ENCODE results near the gene NF1.

NF1 gene

GRCh38 chr17:31389657-31390381 is 295.0 kb downstream of the NF1 start:
- DNase-seq = no peak

DNA sequence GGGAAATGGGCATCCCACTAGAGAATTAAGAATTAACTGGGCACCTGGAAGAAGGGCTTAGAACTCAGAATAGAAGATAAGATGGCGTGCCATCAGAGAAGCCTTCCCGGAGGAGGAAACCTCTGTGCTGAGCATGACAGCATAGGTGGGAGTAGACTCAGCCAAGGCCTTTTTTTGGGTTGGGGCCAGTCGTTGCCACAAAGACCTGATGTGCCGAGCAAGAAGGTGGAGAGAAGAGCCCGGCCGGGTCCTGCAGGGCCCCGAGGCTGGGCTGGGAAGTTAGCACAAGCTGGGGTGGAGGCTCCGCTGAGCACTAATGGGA is 295.6 kb downstream of the NF1 start:
- DNase-seq = no peak

- DNase-seq = no peak
These were observed 296.1 kb downstream of the NF1 start for GRCh38 chr17:31390748-31391495.

- no peak for DNase-seq
These were observed 296.7 kb downstream of the NF1 start, which contains the start of gene RAB11FIP4 for GRCh38 chr17:31391496-31391949. TSS of gene RAB11FIP4 (plus strand) at chr17:31391675. CDS start at chr17:31391853, 178 bp downstream.

GRCh38 chr17:31392002-31392855 is 297.5 kb downstream of the NF1 start:
- no peak for DNase-seq

DNA sequence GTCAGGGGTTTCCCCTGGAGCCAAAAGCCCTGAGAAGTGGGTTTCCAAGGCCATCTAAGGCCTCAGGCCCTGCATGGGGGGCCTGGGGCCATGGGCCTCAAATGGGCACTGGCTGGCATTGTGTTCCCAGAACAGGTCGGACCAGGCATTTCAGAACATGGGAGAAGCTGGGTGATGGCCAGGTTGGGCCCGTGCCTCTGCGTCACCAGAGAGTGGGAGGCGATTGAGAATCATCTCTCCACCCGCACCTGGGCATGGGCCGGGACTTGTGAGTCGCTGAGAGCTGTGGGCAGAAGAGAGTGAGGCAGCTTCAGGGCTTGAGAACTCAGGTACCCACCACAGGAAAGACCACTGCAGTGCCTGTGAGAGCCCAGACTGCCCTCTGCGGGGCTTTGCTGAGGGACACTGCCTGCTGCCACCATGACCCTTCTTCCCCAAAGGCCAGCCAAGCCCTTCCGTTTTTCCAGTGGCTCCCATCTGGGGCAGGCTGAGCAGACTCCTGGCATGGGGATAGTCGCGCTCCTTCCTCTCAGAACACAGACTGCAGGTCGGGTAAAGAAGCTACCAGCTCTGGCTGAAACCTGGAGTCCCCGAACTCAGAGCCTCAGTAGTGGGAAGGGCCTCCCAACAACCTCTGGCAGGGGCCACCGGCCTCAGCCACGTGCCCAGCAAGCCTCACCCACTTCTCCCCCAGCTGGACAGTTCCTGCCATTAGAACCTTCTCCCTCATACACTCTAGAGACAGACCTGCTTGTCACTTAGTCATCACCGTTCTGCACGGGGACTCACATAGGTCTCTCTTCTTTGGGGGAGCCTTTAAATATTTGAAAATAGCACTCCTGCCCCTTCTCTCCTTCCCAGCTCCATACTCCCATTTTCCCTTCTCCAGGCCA is 298.3 kb downstream of the NF1 start:
- DNase-seq = no peak

GRCh38 chr17:31393749-31394146 is 299.0 kb downstream of the NF1 start:
- no peak for DNase-seq

DNA sequence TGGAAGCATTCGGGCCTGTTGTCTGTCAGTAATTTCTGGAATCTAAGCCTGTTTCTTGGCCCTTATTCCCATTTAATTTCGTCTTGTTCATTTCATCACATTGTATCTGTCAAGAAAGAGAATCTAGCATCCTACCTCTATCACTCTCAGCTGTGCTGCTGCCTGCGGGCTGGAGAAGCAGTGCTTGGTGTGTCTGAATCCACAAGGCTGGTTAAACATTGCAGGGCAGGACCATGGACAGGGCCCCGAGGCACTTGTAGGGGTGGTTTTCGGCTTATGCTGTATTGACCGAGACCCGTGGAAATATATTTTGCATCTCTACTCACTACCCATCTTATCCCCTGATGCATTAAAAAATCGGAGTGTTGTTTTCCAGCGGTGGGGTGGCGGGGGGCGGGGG is 299.8 kb downstream of the NF1 start:
- no peak for DNase-seq

GRCh38 chr17:31397256-31397939 is 302.6 kb downstream of the NF1 start:
- DNase-seq = no peak

DNA sequence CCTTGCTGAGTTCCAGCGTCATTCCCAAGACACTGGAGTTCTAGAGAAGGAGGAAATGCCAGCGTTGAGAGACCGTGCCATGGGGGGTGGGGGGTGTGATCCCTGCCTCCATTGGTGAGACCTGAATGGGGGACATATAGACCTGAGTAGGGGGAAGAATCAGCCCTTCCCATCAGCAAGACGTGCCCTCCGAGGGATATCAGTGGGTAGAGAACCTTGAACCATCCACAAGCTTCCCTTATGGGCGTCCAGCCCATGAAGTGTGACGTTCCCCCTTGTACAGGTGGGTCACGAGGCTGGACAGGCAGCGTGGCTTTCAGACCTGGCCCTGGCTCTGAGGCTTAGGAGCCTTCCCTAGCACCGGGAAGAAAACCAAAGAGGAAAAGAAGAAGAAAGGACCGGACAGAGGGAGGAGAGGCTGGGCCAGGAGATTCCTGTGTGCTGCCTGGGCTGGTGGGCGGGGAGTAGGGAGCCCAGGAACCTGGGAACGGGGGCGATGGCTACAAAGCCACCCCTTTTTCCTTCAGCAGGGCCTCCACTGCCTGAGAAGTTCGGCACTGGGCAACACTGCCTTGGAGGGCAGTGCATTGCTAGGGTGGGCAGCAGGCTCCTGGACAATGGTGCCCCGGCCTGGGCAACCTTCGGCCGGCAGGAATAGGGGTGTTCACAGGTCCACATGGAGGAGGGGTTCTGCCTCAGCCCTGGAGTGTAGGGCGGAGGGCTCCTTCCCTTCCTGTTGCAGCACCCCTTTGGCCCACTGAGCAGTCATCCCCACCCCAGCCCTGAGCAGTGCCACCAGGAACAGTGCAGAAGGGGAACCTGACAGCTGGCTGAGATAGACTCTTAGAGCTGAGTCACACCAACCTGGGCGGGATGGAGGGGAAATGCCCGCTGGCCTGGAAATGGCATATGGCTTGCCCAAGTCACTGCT is 303.9 kb downstream of the NF1 start:
- DNase-seq = no peak

- DNase-seq = no peak
These were observed 305.7 kb downstream of the NF1 start for GRCh38 chr17:31400481-31400950.

GRCh38 chr17:31401456-31402254 is 306.9 kb downstream of the NF1 start:
- DNase-seq = no peak

DNA sequence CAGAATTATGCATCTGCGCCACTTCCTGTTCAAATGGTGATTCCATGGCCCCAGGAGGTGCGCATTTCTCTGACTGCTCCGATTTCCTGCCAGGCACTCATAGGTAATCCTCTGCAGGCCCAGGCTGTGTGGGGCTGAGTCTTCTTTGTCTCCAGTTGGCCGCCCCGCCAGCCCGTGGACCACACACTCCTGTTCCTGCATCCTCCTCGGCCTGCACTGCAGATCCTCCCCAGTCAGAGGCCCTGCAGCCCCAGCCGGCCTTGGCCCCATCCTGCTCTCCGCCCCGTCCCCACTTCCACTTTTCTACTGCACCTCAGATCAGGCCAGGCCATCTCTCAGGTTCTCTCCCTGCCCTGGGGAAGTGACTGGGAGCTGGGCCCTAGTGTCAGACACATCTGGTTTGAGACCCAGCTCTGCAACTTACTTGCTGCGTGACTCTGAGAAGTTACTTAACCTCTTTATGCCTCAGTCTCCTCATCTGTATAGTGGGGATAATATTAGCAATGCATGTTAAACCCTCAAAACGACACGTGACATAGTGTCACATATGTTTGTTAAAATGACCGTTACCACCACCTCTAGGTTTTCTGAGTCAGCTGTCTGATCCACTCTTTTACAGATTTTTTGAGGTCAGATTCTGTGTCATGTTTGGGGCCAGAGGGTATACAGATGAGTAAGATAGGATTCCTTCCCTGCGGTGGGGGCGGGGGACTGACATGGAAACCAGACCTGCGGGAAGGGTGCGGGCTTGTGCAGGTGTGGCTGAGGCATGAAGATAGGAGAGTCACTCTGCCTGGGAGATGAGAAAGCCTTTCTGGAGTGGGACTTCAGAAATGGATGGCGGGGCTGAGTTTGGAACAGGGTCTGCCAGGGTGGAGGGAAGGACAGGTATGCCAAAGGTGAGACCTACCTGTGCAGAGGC is 309.5 kb downstream of the NF1 start:
- DNase-seq = no peak

DNA sequence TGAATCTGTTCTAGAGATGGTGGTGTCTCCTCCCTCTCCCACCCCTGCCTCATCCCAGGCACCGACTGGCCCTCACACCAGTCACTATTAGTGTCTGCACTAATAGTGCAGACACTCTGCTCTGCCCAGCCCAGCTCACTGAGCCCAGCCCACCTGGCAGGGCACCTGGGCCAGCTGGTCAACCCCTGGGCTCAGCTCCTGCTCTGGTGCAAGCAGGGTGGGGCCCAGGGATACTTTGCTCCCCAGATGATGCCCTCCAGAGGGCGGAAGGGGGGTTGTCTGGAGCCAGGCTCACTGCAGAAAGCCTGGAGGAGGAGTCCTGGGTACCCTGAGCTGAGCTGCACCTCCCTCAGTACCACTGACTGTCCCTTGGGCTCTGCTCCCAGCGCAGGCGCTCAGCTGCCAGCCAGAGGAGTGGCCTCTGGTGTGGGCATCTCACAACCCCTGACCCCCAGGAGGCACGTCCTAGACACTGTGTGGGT is 311.2 kb downstream of the NF1 start:
- no peak for DNase-seq

- DNase-seq = no peak
These were observed 313.8 kb downstream of the NF1 start for GRCh38 chr17:31408586-31408985.

DNA sequence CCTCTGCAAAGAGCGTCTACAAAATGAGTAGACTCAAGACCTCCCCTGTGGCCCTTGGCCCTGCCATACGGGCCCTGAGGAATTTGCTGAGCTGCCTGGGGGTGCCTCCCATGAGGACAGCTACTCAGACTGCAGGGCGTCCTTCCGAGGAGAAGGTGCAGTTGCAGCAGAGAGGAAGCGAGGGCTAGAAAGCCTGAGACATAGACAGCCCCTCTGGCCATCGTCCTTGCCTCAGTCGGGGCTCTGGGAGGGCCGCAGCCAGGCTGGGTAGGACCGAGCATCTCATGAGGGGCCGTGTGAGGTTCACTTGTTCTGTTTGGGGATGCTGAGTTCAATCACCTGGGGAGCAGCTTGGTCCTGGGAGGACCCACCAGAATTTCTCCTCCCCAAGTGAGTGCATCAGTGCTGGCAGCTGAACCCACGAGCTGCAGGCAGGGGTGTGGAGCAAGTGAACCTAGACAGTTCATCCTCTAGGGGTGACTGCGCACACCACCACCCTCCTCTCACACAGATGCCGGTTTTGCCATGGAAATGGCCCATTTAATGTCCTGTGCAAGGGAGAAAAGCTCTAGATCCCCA is 317.0 kb downstream of the NF1 start:
- DNase-seq = no peak

DNA sequence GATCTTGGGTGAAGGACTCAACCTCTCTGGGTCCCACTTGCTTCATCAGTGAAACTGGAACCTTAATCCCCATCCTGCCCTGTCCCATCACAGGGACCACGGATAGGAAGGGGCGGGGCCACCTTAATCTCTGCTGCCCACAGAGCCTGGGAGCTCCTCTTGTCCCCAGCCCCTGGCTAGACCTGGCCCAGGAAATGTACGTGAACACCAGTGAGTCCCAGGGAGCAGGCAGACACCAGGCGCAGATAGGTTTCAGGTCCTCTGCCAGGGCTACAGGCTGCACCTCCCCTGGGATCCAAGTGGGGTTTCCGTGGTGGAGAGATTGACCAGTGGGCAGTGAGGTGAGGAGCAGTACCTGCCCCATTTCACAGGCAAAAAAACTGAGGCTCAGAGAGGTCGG is 317.7 kb downstream of the NF1 start:
- no peak for DNase-seq

Measured in T-helper 9 cell (primary cell).